HG03175 (cell line): ENCODE data around the gene CMTM4.
"Not testable (repeated sequence)": the region's sequence is repeated elsewhere in the genome, so short reads cannot be mapped to it uniquely, and the experiment has no call there.

Experiments used
- ATAC-seq: cut with Tn5 transposase; IDR thresholded peaks from one replicate; pipeline ENCODE4 v1.9.1; 2021; ENCODE audit warnings: mild to moderate bottlenecking, moderate library complexity; ENCODE audit not compliant: unreplicated experiment

The CMTM4 gene

DNA sequence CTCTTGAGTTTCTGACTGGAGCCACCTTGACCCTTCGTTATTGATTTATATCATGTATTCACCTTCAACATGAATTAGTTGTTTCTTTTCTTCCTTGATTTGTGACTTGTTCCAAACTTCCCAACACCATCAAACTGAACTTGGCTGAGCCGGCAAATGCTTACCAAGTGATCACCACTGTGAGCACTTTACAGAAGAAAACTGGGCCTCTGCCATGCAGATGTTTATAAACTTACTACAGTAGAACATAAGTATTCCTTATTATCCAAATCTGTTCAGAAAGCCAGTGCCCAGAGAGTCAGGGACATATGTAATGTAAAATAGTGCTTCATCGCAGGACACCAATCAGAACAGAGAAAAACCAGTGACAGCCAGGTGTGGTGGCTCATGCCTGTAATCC lies 19.9 kb downstream of the CMTM4 start:
- no peak for ATAC-seq

DNA sequence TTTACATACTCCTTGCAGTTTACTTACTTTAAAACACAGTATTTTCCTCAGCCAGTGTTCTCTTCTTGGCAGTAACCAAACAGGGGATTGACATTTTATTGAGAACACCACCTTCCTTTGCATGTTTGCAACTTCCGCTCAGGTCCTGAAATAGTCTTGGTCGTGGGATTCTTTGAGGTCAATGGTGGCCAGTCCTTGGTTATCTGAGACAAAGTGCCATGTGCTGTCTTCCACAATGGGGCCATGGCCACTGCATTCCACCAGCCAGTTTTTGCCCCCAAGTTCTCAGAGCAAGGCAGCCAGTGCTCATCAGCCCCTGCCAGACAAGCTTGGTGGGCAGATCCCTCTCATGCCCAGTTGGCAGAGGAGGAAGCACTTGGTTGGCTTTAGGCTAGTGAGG lies 22.9 kb downstream of the CMTM4 start:
- ATAC-seq = no peak

GRCh38 chr16:66670691-66671388 lies 25.7 kb downstream of the CMTM4 start:
- no peak for ATAC-seq

DNA sequence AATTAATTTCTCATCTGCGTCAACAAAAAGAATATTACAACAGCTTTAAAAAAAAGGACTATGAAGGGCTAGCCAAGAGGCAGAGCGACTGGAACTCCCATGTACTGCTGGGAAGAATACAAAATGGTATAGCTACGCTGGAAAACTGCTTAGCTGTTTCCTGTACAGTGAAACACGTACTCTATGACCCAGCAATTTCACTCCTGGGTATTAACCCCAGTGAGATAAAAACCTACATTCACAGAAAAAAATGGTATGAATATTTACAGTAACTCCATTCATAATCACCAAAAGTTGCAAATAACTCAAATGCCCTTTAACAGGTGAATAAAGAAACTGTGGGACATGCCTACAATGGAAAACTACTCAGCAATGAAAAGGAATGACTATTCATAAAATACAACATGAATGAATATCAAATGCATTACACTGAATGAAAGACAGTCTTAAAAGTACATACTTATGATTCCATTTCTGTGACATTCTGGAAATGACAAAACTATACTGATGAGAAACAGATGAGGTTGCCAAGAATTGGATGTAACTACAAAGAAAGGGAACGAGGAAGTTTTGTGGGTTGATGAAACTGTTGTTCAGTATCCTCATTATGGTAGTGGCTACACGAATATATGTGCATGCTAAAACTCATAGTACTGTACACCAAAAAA lies 27.6 kb downstream of the CMTM4 start:
- no peak for ATAC-seq

- no peak for ATAC-seq
Observed at GRCh38 chr16:66667944-66668343, 28.6 kb downstream of the CMTM4 start.

DNA sequence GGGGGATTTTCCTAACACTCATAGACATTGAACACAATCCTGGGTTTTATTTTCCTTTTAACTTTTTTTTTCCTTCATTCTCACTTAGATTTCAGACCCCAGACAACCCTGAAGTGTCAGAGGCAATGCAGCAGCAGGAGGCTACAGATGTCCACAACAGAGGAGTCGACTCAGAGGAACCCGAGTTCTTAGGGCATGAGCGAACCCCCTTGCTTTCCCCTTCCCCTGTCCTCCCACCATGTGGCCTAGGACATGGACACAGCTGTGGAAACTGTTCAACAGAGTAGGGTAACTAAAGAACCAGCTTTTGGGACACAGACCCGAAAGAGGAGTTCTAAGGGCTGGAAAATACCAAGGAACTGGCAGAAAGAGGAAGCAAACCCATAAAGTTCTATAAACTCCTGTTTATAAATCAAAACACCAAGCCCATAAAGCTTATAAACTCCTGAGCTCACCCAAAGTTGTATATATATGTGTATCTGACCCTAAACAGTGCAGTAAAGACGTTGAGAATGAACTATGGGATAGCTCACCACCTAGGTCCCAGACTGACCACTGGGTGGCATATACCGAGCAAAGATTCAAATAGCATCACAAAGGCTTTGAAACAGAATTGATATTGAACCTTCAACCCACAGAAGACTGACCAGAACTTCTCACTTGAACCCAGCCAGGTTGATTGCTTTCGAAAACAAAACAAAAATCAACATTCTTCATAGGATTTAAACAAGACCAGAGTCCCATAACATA lies 33.9 kb downstream of the CMTM4 start:
- no peak for ATAC-seq

GRCh38 chr16:66661671-66662346 lies 34.7 kb downstream of the CMTM4 start:
- ATAC-seq = not testable (repeated sequence)

- ATAC-seq = no peak
Observed at GRCh38 chr16:66661210-66661560, 35.4 kb downstream of the CMTM4 start.

GRCh38 chr16:66660422-66661209 lies 35.9 kb downstream of the CMTM4 start:
- ATAC-seq = no peak

DNA sequence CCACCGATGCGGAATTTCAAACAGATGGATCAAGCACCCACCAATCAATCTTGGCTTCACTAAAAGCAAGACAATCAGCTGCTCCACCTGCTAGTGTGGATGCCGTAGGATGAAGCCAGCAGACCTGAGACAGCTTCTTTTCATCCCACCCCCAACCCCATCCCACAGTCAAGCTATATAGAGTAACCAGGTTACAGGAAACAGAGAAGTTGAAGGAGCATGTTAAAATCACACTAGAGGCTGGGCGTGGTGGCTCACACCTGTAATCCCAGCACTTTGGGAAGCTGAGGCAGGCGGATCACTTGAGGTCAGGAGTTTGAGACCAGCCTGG lies 37.7 kb downstream of the CMTM4 start:
- no peak for ATAC-seq

GRCh38 chr16:66658143-66658859 lies 38.2 kb downstream of the CMTM4 start:
- ATAC-seq = no peak

DNA sequence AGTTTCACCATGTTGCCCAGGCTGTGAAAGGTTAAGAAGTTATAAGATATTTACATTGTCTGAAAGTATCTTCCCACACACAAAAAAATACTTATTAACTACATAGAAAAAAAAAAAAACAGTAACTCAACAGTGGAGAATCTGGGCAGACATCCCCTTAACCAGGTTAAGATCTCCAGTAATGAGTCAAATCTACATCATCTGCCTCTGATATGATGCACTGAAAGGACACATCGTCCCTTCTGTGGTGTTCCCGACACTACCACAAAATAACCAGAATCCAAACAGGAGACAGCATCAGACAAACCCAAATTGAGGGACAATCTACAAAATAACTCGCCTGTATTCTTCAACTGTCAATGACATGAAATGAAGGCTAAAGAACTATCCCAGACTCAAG lies 40.0 kb downstream of the CMTM4 start:
- ATAC-seq = no peak

DNA sequence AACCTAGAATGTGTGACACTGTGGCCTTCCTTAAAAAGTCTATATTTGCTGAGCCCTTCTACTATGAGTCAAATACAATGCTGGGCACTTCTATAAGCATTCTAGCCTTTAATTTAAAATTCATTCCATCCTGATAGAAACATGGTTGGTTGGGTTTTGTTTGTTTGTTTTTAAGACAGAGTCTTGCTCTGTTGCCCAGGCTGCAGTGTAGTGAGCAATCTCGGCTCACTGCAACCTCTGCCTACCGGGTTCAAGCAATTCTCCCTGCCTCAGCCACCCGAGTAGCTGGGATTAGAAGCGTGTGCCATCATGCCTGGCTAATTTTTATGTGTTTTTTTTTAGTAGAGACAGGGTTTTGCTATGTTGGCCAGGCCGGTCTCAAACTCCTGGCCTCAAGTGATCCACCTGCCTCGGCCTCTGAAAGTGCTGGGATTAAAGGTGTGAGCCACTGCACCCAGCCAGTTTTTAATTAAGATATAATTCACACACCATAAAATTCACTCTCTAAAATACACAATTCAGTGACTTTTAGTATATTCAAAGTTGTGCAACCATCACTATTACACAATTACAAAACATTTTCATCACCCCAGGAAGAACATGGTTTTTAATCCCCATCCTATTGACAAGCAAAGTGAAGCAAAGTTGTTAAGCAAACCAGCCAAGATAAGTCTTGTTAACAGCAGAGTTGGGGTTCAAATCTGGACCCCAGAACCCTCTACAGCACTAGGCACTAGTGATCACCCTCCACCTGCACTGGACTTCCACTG lies 42.8 kb downstream of the CMTM4 start:
- ATAC-seq = no peak

GRCh38 chr16:66652661-66653360 lies 43.7 kb downstream of the CMTM4 start:
- ATAC-seq = no peak

DNA sequence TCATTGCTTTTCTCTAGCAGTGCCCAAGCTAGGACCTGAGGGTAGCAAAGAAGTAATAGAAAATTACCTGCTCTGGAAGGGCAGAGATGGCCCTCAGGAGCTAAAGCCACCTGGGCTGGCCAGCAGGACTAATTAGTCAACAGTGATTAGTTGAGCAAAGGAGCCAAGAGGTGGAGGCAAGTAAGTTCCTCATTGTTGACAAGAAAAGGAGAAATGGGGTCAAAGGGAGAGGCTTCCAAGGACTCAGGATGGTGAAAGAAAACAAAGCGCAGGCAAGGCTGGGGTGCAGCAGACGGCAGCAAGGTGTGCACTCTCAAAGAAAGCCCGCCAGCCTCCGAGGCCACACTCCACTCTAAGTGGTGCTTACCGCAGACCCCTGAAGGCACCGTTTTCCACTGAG lies 44.6 kb downstream of the CMTM4 start:
- no peak for ATAC-seq

GRCh38 chr16:66651474-66651765 lies 45.1 kb downstream of the CMTM4 start:
- ATAC-seq = no peak

- peak; percentile 90 for ATAC-seq
Observed at GRCh38 chr16:66650707-66651473, 45.7 kb downstream of the CMTM4 start.

GRCh38 chr16:66649636-66650205 lies 46.8 kb downstream of the CMTM4 start:
- no peak for ATAC-seq
